H9 (cell line): Measurements from ENCODE around the gene PSMB5. TPM values are rescaled to one million over a fixed set of nuclear protein-coding genes. Genes with fewer than 3 reads are reported as not detected.

Experiments
- DNase-seq: peaks from one replicate; pipeline ENCODE4 v3.0.0-alpha.2; 2017
- H2AFZ ChIP-seq: one replicate; pipeline ENCODE4 v1.6.1; 2013; ENCODE audit warnings: mild to moderate bottlenecking, low read length, control low read depth, moderate library complexity
- H2AK5ac ChIP-seq: 2 replicates; pipeline ENCODE4 v1.6.1; 2013; ENCODE audit warnings: low read length, control low read depth, mixed read lengths; ENCODE audit not compliant: insufficient read length
- H2BK120ac ChIP-seq: one replicate; pipeline ENCODE4 v1.6.1; 2013; ENCODE audit warnings: low read depth, mild to moderate bottlenecking, low read length, control low read depth, inconsistent platforms; ENCODE audit not compliant: poor library complexity, severe bottlenecking
- H2BK12ac ChIP-seq: 2 replicates; pipeline ENCODE4 v1.6.1; 2013; ENCODE audit warnings: low read length, control low read depth, mixed read lengths, low read depth; ENCODE audit not compliant: insufficient read length
- H2BK15ac ChIP-seq: 2 replicates; pipeline ENCODE4 v1.6.1; 2013; ENCODE audit warnings: low read depth, low read length, control low read depth
- H2BK20ac ChIP-seq: one replicate; pipeline ENCODE4 v1.6.1; 2013; ENCODE audit warnings: low read depth, mild to moderate bottlenecking, low read length, control low read depth, inconsistent platforms; ENCODE audit not compliant: poor library complexity, severe bottlenecking
- H2BK5ac ChIP-seq: 2 replicates; pipeline ENCODE4 v1.6.1; 2013; ENCODE audit warnings: low read length, control low read depth, mixed read lengths; ENCODE audit not compliant: insufficient read length
- H3K14ac ChIP-seq: 2 replicates; pipeline ENCODE4 v1.6.1; 2013; ENCODE audit warnings: low read length, control low read depth; ENCODE audit not compliant: insufficient read depth
- H3K18ac ChIP-seq: 2 replicates; pipeline ENCODE4 v1.6.1; 2013; ENCODE audit warnings: low read depth, mild to moderate bottlenecking, mixed read lengths, low read length, control low read depth; ENCODE audit not compliant: insufficient read length
- H3K23ac ChIP-seq: 2 replicates; pipeline ENCODE4 v1.6.1; 2013; ENCODE audit warnings: low read length, control low read depth, mixed read lengths, low read depth; ENCODE audit not compliant: insufficient read length
- H3K23me2 ChIP-seq: 2 replicates; pipeline ENCODE4 v1.6.1; 2013; ENCODE audit warnings: low read depth, mild to moderate bottlenecking, mixed read lengths, low read length, control low read depth; ENCODE audit not compliant: insufficient read length, poor library complexity, severe bottlenecking
- H3K27ac ChIP-seq: 2 replicates; pipeline ENCODE4 v1.5.1; 2013; ENCODE audit warnings: low read length, control low read depth, mixed read lengths, low read depth; ENCODE audit not compliant: insufficient read length
- H3K27me3 ChIP-seq: 2 replicates; pipeline ENCODE4 v1.6.1; 2013; ENCODE audit warnings: low read length, control low read depth, inconsistent platforms; ENCODE audit not compliant: insufficient read depth
- H3K4ac ChIP-seq: 2 replicates; pipeline ENCODE4 v1.6.1; 2013; ENCODE audit warnings: low read depth, mild to moderate bottlenecking, control low read depth, inconsistent platforms, low read length, moderate library complexity
- H3K4me1 ChIP-seq: 2 replicates; pipeline ENCODE4 v1.6.1; 2013; ENCODE audit warnings: low read length, control low read depth, inconsistent platforms; ENCODE audit not compliant: insufficient read depth
- H3K4me2 ChIP-seq: 2 replicates; pipeline ENCODE4 v1.6.1; 2013; ENCODE audit warnings: low read length, control low read depth, mixed read lengths; ENCODE audit not compliant: insufficient read length, insufficient read depth
- H3K56ac ChIP-seq: 2 replicates; pipeline ENCODE4 v1.6.1; 2013; ENCODE audit warnings: low read depth, mild to moderate bottlenecking, mixed read lengths, low read length, control low read depth; ENCODE audit not compliant: insufficient read length
- H3K79me1 ChIP-seq: 2 replicates; pipeline ENCODE4 v1.6.1; 2013; ENCODE audit warnings: low read depth, mild to moderate bottlenecking, moderate library complexity, low read length, control low read depth, inconsistent platforms; ENCODE audit not compliant: insufficient read depth, poor library complexity, severe bottlenecking
- H3K79me2 ChIP-seq: 2 replicates; pipeline ENCODE4 v1.6.1; 2013; ENCODE audit warnings: low read length, control low read depth, inconsistent platforms; ENCODE audit not compliant: insufficient read depth
- H3K9ac ChIP-seq: 2 replicates; pipeline ENCODE4 v1.6.1; 2013; ENCODE audit warnings: low read length, control low read depth, mixed read lengths; ENCODE audit not compliant: insufficient read length; ENCODE audit errors: extremely low read depth
- H3K9me3 ChIP-seq: one replicate; pipeline ENCODE4 v1.6.1; 2013; ENCODE audit warnings: low read depth, low read length, inconsistent platforms; ENCODE audit not compliant: control insufficient read depth
- H3T11ph ChIP-seq: one replicate; pipeline ENCODE4 v1.6.1; 2013; ENCODE audit warnings: mild to moderate bottlenecking, low read length, control low read depth, inconsistent platforms
- H4K20me1 ChIP-seq: one replicate; pipeline ENCODE4 v1.6.1; 2013; ENCODE audit not compliant: control insufficient read depth, insufficient read length, insufficient read depth
- H4K5ac ChIP-seq: 2 replicates; pipeline ENCODE4 v1.6.1; 2013; ENCODE audit warnings: low read depth, mild to moderate bottlenecking, mixed read lengths, low read length, control low read depth; ENCODE audit not compliant: insufficient read length
- H4K8ac ChIP-seq: replicated peaks from 2 replicates; pipeline ENCODE4 v1.6.1; 2013; ENCODE audit warnings: low read length, control low read depth, mixed read lengths, low read depth; ENCODE audit not compliant: insufficient read length
- H4K91ac ChIP-seq: 2 replicates; pipeline ENCODE4 v1.6.1; 2013; ENCODE audit warnings: low read depth, mild to moderate bottlenecking, moderate library complexity, mixed read lengths, low read length, control low read depth; ENCODE audit not compliant: insufficient read length
- H3K27ac Mint-ChIP-seq, 3 experiments: 2 replicates in 2 of 3; 3 replicates in 1 of 3; pipeline ENCODE4 v1.8.0; 2020 to 2021; ENCODE audit warnings: mixed read lengths in 3 of 3, mild to moderate bottlenecking in 1 of 3, moderate library complexity in 1 of 3
- H3K27me3 Mint-ChIP-seq: 2 replicates; pipeline ENCODE4 v1.8.0; 2021; ENCODE audit warnings: low read depth, mild to moderate bottlenecking, moderate library complexity, mixed read lengths
- H3K36me3 Mint-ChIP-seq, 3 experiments: 2 replicates in 2 of 3; 3 replicates in 1 of 3; pipeline ENCODE4 v1.8.0; 2020 to 2021; ENCODE audit warnings: low read depth in 3 of 3, mixed read lengths in 3 of 3; ENCODE audit not compliant: insufficient read depth in 1 of 3
- H3K4me1 Mint-ChIP-seq, 2 experiments: 2 replicates each; pipeline ENCODE4 v1.8.0; 2020; ENCODE audit warnings: mixed read lengths in 2 of 2
- H3K4me3 Mint-ChIP-seq, 2 experiments: 2 replicates in 1 of 2; 3 replicates in 1 of 2; pipeline ENCODE4 v1.8.0; 2020 to 2021; ENCODE audit warnings: mild to moderate bottlenecking in 2 of 2, mixed read lengths in 2 of 2, moderate library complexity in 1 of 2
- H3K9me3 Mint-ChIP-seq, 2 experiments: 2 replicates in 1 of 2; 3 replicates in 1 of 2; pipeline ENCODE4 v1.8.0; 2020; ENCODE audit warnings: mild to moderate bottlenecking in 2 of 2, mixed read lengths in 2 of 2, moderate library complexity in 1 of 2
- WGBS: extraction: QIAGEN DNeasy Blood & Tissue Kit; methylation state at CpG from one replicate; pipeline ENCODE4 v1.1.7; 2013; ENCODE audit warnings: missing lambda C conversion rate, low lambda C conversion rate, mixed read lengths; ENCODE audit not compliant: insufficient read length; ENCODE audit errors: extremely low coverage; 5-methylcytosine and 5-hydroxymethylcytosine counted together
- total RNA-seq: library from RNA; stranded (reverse); gene quantifications from 2 replicates; pipeline ENCODE4 v1.2.1, GENCODE V29; 2021
- TF ChIP-seq, protein P1 (sequence below): fragments of 200-600 bp; sonication (generic); conservative IDR thresholded peaks from 3 replicates; pipeline ENCODE4 v1.8.0; 2021; ENCODE audit warnings: antibody characterized with exemption, mild to moderate bottlenecking

PSMB5 gene
- total RNA-seq, 1 experiment from 2014 or later = 252 TPM

DNA sequence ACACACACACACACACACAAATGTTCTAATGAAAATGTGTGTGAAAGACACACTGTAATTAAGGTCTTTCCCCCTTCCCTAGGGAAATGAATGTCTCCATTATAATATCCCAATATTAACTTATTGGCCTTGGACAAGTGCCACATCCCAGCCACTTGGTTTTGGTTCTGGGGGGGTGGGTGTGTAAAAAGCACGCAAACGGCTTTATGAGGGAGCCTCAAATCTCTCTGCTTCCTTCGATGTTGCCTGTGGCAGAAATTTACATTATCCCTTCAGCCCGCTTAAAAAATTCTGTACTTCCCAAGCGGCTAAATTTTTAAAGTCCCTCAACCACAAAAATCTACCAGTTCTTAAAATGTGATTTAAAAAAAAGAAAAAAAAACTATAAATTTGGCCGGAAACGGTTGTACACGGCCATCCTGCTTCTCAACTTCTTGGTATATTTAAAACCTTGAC lies 25.2 kb downstream of the PSMB5 start:
- Histone ChIP-seq H4K20me1 (no peaks in the 10 kb centered on the region), H3K79me1 (no peaks in the 10 kb centered on the region), H2BK12ac (no peak overlapping the region), H3K14ac (no peak overlapping the region), H3K4me2 (no peak overlapping the region), H3K79me2 (no peaks in the 10 kb centered on the region), H3K56ac (no peak overlapping the region), H3K4me1 (peaks cover 5% of the 10 kb centered on the region; the same call in 1 of the 2 replicates), H3K23ac (no peak overlapping the region), H3K23me2 (no peaks in the 10 kb centered on the region), H2BK20ac (no peak overlapping the region), H2AK5ac (no peak overlapping the region), H4K5ac (no peak overlapping the region), H3T11ph (no peak overlapping the region), H3K27me3 (no peaks in the 10 kb centered on the region), H4K8ac (no peak overlapping the region), H2BK5ac (no peak overlapping the region), H3K4ac (no peak overlapping the region), H3K9me3 (no peaks in the 10 kb centered on the region), H4K91ac (no peak overlapping the region), H3K9ac (no peak overlapping the region), H3K18ac (no peak overlapping the region), H2BK15ac (no peak overlapping the region), H3K27ac (no peak overlapping the region), H2BK120ac (no peak overlapping the region), H2AFZ (no peak overlapping the region)
- Mint-ChIP-seq H3K27me3 (no peaks in the 10 kb centered on the region), H3K9me3 (peaks cover 0 to 6% of the 10 kb centered on the region in 2 experiments; a peak in 3 of 5 replicates), H3K27ac (peak overlapping the region in 2 of 3 experiments; percentile 72 to 73; a peak in 4 of 7 replicates), H3K36me3 (peaks cover 0 to 9% (median 4%) of the 10 kb centered on the region in 3 experiments; a peak in 3 of 7 replicates), H3K4me3 (peak overlapping the region; percentile 63 to 76), H3K4me1 (peaks cover 17 to 37% of the 10 kb centered on the region in 2 experiments)
- WGBS = no CpG with 5 or more reads among the region's 8 CpGs
- TF ChIP-seq, protein P1, sequence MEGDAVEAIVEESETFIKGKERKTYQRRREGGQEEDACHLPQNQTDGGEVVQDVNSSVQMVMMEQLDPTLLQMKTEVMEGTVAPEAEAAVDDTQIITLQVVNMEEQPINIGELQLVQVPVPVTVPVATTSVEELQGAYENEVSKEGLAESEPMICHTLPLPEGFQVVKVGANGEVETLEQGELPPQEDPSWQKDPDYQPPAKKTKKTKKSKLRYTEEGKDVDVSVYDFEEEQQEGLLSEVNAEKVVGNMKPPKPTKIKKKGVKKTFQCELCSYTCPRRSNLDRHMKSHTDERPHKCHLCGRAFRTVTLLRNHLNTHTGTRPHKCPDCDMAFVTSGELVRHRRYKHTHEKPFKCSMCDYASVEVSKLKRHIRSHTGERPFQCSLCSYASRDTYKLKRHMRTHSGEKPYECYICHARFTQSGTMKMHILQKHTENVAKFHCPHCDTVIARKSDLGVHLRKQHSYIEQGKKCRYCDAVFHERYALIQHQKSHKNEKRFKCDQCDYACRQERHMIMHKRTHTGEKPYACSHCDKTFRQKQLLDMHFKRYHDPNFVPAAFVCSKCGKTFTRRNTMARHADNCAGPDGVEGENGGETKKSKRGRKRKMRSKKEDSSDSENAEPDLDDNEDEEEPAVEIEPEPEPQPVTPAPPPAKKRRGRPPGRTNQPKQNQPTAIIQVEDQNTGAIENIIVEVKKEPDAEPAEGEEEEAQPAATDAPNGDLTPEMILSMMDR = no peak
- DNase-seq = no peak
